ENCODE data around the gene IZUMO1R. TPM values are rescaled to one million over a fixed set of nuclear protein-coding genes. Genes with fewer than 3 reads are reported as not detected.

Gene IZUMO1R
- total RNA-seq, 1 donor from 2014 or later, result not detected

- Histone ChIP-seq H3K36me3 (no peaks in the 10 kb centered on the region), H3K27me3 (no peaks in the 10 kb centered on the region), H3K79me2 (ENCODE audit: low read depth) (no peaks in the 10 kb centered on the region), H3K4me1 (no peaks in the 10 kb centered on the region), H4K20me1 (ENCODE audit: low read depth) (no peaks in the 10 kb centered on the region), H3K4me2 (no peak overlapping the region), H3K4me3 (no peak overlapping the region), H2AFZ (replicated peaks) (no peak overlapping the region), H3K9me3 (ENCODE audit: low read depth) (no peaks in the 10 kb centered on the region), H3K27ac (no peak overlapping the region), H3K9ac (no peak overlapping the region), H3F3A (ENCODE audit: low read depth) (no peaks in the 10 kb centered on the region)
- H3K27ac Mint-ChIP-seq, result no peak overlapping the region
- no peak for DNase-seq (ENCODE audit: low spot score)
- H3K4me1 Mint-ChIP-seq, result no peaks in the 10 kb centered on the region
- H3K36me3 Mint-ChIP-seq, result no peaks in the 10 kb centered on the region
- TF ChIP-seq CTCF (IDR thresholded peaks at IDR 0.05), result no peak
- TF ChIP-seq EZH2phosphoT487 (IDR thresholded peaks at IDR 0.05), result no peak
- no peak for TF ChIP-seq EZH2 (IDR thresholded peaks at IDR 0.05)
- H3K4me3 Mint-ChIP-seq, result no peak overlapping the region
- no peaks in the 10 kb centered on the region for H3K27me3 Mint-ChIP-seq (ENCODE audit: insufficient read depth, low read depth)
- H3K9me3 Mint-ChIP-seq, result no peaks in the 10 kb centered on the region
These were observed 11.3 kb downstream of the IZUMO1R start for GRCh38 chr11:94315664-94316063.

- Histone ChIP-seq H3K36me3 (no peaks in the 10 kb centered on the region), H3F3A (ENCODE audit: low read depth) (no peaks in the 10 kb centered on the region), H3K79me2 (ENCODE audit: low read depth) (no peaks in the 10 kb centered on the region), H3K4me2 (no peak overlapping the region), H3K9ac (no peak overlapping the region), H3K4me3 (no peak overlapping the region), H3K9me3 (ENCODE audit: low read depth) (no peaks in the 10 kb centered on the region), H3K4me1 (no peaks in the 10 kb centered on the region), H4K20me1 (ENCODE audit: low read depth) (no peaks in the 10 kb centered on the region), H3K27me3 (no peaks in the 10 kb centered on the region), H2AFZ (replicated peaks) (no peak overlapping the region), H3K27ac (no peak overlapping the region)
- Mint-ChIP-seq H3K4me1 (no peaks in the 10 kb centered on the region), H3K27ac (no peak overlapping the region), H3K9me3 (no peaks in the 10 kb centered on the region), H3K36me3 (no peaks in the 10 kb centered on the region), H3K27me3 (ENCODE audit: insufficient read depth, low read depth) (no peaks in the 10 kb centered on the region), H3K4me3 (no peak overlapping the region)
- DNase-seq (ENCODE audit: low spot score), result no peak
- TF ChIP-seq EZH2 (IDR thresholded peaks at IDR 0.05) (no peak), EZH2phosphoT487 (IDR thresholded peaks at IDR 0.05) (no peak), CTCF (IDR thresholded peaks at IDR 0.05) (no peak)
These were observed 18.1 kb downstream of the IZUMO1R start for GRCh38 chr11:94322501-94322900.

GRCh38 chr11:94325681-94326080 lies 21.3 kb downstream of the IZUMO1R start:
- Histone ChIP-seq H3K9ac (no peak overlapping the region), H3K9me3 (ENCODE audit: low read depth) (no peaks in the 10 kb centered on the region), H3K4me2 (no peak overlapping the region), H3K4me1 (no peaks in the 10 kb centered on the region), H3K27me3 (no peaks in the 10 kb centered on the region), H4K20me1 (ENCODE audit: low read depth) (no peaks in the 10 kb centered on the region), H3K27ac (no peak overlapping the region), H3K79me2 (ENCODE audit: low read depth) (no peaks in the 10 kb centered on the region), H3K4me3 (no peak overlapping the region), H3F3A (ENCODE audit: low read depth) (no peaks in the 10 kb centered on the region), H2AFZ (replicated peaks) (no peak overlapping the region), H3K36me3 (no peaks in the 10 kb centered on the region)
- Mint-ChIP-seq H3K27ac (no peak overlapping the region), H3K4me1 (no peaks in the 10 kb centered on the region), H3K9me3 (no peaks in the 10 kb centered on the region), H3K27me3 (ENCODE audit: insufficient read depth, low read depth) (no peaks in the 10 kb centered on the region), H3K4me3 (no peak overlapping the region), H3K36me3 (no peaks in the 10 kb centered on the region)
- TF ChIP-seq EZH2phosphoT487 (IDR thresholded peaks at IDR 0.05) (no peak), CTCF (IDR thresholded peaks at IDR 0.05) (peak; percentile 77), EZH2 (IDR thresholded peaks at IDR 0.05) (no peak)
- DNase-seq (ENCODE audit: low spot score), result peak; percentile 73
